ENCODE data around the gene CNTNAP2. TPM values are rescaled to one million over a fixed set of nuclear protein-coding genes. Genes with fewer than 3 reads are reported as not detected.

Gene CNTNAP2
- total and polyA plus RNA-seq, 2 of the 4 experiments (the other 2 are of a cell fraction): not detected

GRCh38 chr7:148318102-148318811, 2201.7 kb downstream of the CNTNAP2 start:
- CTCF ChIA-PET: no interaction called here
- dilution Hi-C loops (cut with HindIII; ENCODE audit: low sequenced_read_pairs, unreplicated experiment): no loop called here
- no peaks in the 10 kb centered on the region for H3K36me3 ChIP-seq (ENCODE audit: control insufficient read depth, insufficient read depth, low read length)

More at GRCh38 chr7:148318102-148318811, 2201.7 kb downstream of the CNTNAP2 start:
- H4K5ac ChIP-seq (ENCODE audit: low read depth, low read length): no peak overlapping the region
- H3K56ac ChIP-seq (ENCODE audit: extremely low read depth, insufficient read depth, low read length): no peak overlapping the region
- no peak for DNase-seq
- H2BK120ac ChIP-seq (ENCODE audit: low read depth, low read length): no peak overlapping the region
- H3K9ac ChIP-seq (ENCODE audit: low read depth, low read length): no peak overlapping the region
- no CpG with 5 or more reads among the region's 9 CpGs for WGBS, 2 experiments (ENCODE audit: extremely low coverage in 2 of 2, insufficient read length in 1 of 2)
- H3K23ac ChIP-seq (ENCODE audit: low read depth, low read length): no peak overlapping the region
- H4K8ac ChIP-seq (ENCODE audit: low read depth in 2 of 2, low read length in 2 of 2): no peak overlapping the region
- no peak overlapping the region for H2BK15ac ChIP-seq (ENCODE audit: low read depth, low read length)
- no peak overlapping the region for H3K27ac ChIP-seq (ENCODE audit: insufficient read depth, low read length)
- peaks cover 6% of the 10 kb centered on the region; the same call in 1 of the 2 replicates for H3K9me3 ChIP-seq (ENCODE audit: control insufficient read depth, insufficient read depth, low read length)
- no peak overlapping the region for H3K4me3 ChIP-seq (ENCODE audit: insufficient read depth, low read depth, low read length)
- H3K18ac ChIP-seq (ENCODE audit: low read depth, low read length): no peak overlapping the region
- H3K27me3 ChIP-seq (ENCODE audit: control insufficient read depth, insufficient read depth, low read length): no peaks in the 10 kb centered on the region
- no peak overlapping the region for H2BK20ac ChIP-seq (ENCODE audit: low read depth, low read length)
- POLR2A ChIA-PET (ENCODE audit: unreplicated experiment): no interaction called here
- H3K4ac ChIP-seq (ENCODE audit: low read depth, low read length): no peak overlapping the region
- no peaks in the 10 kb centered on the region for H4K20me1 ChIP-seq (ENCODE audit: insufficient read depth, low read length)
- no peaks in the 10 kb centered on the region for H3K9me1 ChIP-seq (ENCODE audit: insufficient read depth, low read length)
- no peak for ATAC-seq (ENCODE audit: low read depth)
- no peaks in the 10 kb centered on the region for H3K4me1 ChIP-seq (ENCODE audit: control insufficient read depth, insufficient read depth, low read length)
- intact Hi-C loops (cut with micrococcal nuclease): no loop called here
- H3K4me2 ChIP-seq (ENCODE audit: low read depth, low read length): no peak overlapping the region
- in situ Hi-C loops (cut with MboI; ENCODE audit: low sequenced_read_pairs): no loop called here
- no peak overlapping the region for H2AK5ac ChIP-seq (ENCODE audit: low read depth, low read length)
- H2AK9ac ChIP-seq (replicated peaks; ENCODE audit: low read depth, low read length, poor library complexity): no peak overlapping the region
- H3K79me1 ChIP-seq (ENCODE audit: low read depth in 1 of 2, low read length in 2 of 2): no peaks in the 10 kb centered on the region
- H4K91ac ChIP-seq (ENCODE audit: insufficient read depth, low read depth, low read length): no peak overlapping the region
- no TSS peak for BruUV-seq (replicated peaks)
- TF ChIP-seq CEBPB (IDR thresholded peaks at IDR 0.05; ENCODE audit: low read depth, low read length): no peak
- no peak overlapping the region for H2BK5ac ChIP-seq (ENCODE audit: low read depth, low read length, poor library complexity, severe bottlenecking)
- no peak overlapping the region for H2AFZ ChIP-seq (replicated peaks; ENCODE audit: low read length, poor library complexity)
- H3K14ac ChIP-seq (replicated peaks; ENCODE audit: low read depth, low read length): no peak overlapping the region
